Mesendoderm (in vitro differentiated cells): ENCODE data around the gene RNF31.

Experiments used
- DNase-seq: peaks from one replicate; pipeline ENCODE4 v3.0.0; 2013
- H2AK5ac ChIP-seq: 2 replicates; pipeline ENCODE4 v1.6.1; 2013; ENCODE audit warnings: low read length, inconsistent platforms
- H2BK120ac ChIP-seq: 2 replicates; pipeline ENCODE4 v1.6.1; 2013; ENCODE audit warnings: low read depth, mild to moderate bottlenecking, low read length, moderate library complexity, mixed read lengths
- H2BK15ac ChIP-seq: replicated peaks from 2 replicates; pipeline ENCODE4 v1.6.1; 2013; ENCODE audit warnings: low read depth, mild to moderate bottlenecking, moderate library complexity
- H2BK5ac ChIP-seq: 2 replicates; pipeline ENCODE4 v1.6.1; 2013; ENCODE audit warnings: low read length, inconsistent platforms
- H3K18ac ChIP-seq: 2 replicates; pipeline ENCODE4 v1.6.1; 2013; ENCODE audit warnings: mild to moderate bottlenecking, low read length, mixed read lengths
- H3K23ac ChIP-seq: one replicate; pipeline ENCODE4 v1.6.1; 2013; ENCODE audit warnings: low read length
- H3K27ac ChIP-seq: 2 replicates; pipeline ENCODE4 v1.5.1; 2013; ENCODE audit warnings: low read depth, mild to moderate bottlenecking, inconsistent platforms, low read length, moderate library complexity
- H3K27me3 ChIP-seq: 2 replicates; pipeline ENCODE4 v1.6.1; 2013; ENCODE audit warnings: low read length, control low read depth, mild to moderate bottlenecking, inconsistent platforms; ENCODE audit not compliant: insufficient read depth, poor library complexity
- H3K36me3 ChIP-seq: 2 replicates; pipeline ENCODE4 v1.6.1; 2013; ENCODE audit warnings: low read length, inconsistent platforms; ENCODE audit not compliant: control insufficient read depth, insufficient read depth
- H3K4ac ChIP-seq: one replicate; pipeline ENCODE4 v1.6.1; 2013; ENCODE audit warnings: low read depth, mild to moderate bottlenecking, low read length, moderate library complexity
- H3K4me1 ChIP-seq: 2 replicates; pipeline ENCODE4 v1.6.1; 2013; ENCODE audit warnings: low read depth, low read length, inconsistent platforms; ENCODE audit not compliant: control insufficient read depth
- H3K4me2 ChIP-seq: 2 replicates; pipeline ENCODE4 v1.6.1; 2013; ENCODE audit warnings: low read length
- H3K4me3 ChIP-seq: 2 replicates; pipeline ENCODE4 v1.5.1; 2013; ENCODE audit warnings: mild to moderate bottlenecking, low read length
- H3K56ac ChIP-seq: one replicate; pipeline ENCODE4 v1.6.1; 2013; ENCODE audit warnings: low read length
- H3K79me1 ChIP-seq: 2 replicates; pipeline ENCODE4 v1.6.1; 2013; ENCODE audit warnings: low read length, inconsistent platforms
- H3K79me2 ChIP-seq: 2 replicates; pipeline ENCODE4 v1.6.1; 2013; ENCODE audit warnings: mild to moderate bottlenecking, low read length; ENCODE audit not compliant: control insufficient read depth, insufficient read depth
- H3K9ac ChIP-seq: 2 replicates; pipeline ENCODE4 v1.6.1; 2013; ENCODE audit warnings: low read length, inconsistent platforms
- H4K5ac ChIP-seq: one replicate; pipeline ENCODE4 v1.6.1; 2013; ENCODE audit warnings: low read length
- H4K8ac ChIP-seq: one replicate; pipeline ENCODE4 v1.6.1; 2013; ENCODE audit warnings: low read depth, mild to moderate bottlenecking, control low read depth, low read length, moderate library complexity
- WGBS: extraction: QIAGEN DNeasy Blood & Tissue Kit; methylation state at CpG from one replicate; pipeline ENCODE4 v1.1.7; 2013; ENCODE audit warnings: low lambda C conversion rate, missing lambda C conversion rate; ENCODE audit not compliant: insufficient coverage; ENCODE audit errors: extremely low coverage; 5-methylcytosine and 5-hydroxymethylcytosine counted together

Gene RNF31

DNA sequence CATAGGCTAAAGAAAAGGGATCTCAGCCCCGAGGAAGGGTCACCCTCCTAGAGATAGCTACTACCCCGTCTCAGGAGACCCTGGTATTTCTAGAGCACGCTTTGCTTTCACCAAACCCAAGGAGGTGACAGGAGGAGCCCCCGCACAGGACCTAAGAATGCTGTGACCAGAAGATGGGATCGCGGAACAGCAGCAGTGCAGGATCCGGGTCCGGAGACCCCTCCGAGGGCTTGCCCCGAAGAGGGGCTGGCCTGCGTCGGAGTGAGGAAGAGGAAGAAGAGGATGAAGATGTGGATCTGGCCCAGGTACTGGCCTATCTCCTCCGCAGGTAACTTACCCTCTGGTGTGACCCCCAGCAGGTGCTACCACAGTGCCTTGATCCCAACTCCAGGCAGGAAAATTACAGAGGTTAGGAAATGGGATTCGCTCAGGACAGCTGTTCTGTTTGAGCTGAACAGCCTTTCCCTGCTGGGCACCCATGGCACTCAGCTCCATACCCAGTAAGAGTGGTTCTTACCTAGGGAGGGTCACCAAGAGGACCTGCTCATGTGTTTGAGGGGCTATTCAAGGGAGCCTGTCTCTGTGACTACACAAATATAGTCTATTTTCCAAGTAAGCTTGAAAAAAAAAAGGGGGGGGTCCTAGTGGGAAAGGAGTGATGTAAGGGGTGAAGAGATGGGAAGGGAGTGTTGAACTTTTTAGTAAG, 31.7 kb upstream of the RNF31 start:
- no peak for DNase-seq
- Histone ChIP-seq H2AK5ac (no peak overlapping the region), H3K4ac (no peak overlapping the region), H3K4me3 (peak overlapping the region; percentile 82), H3K56ac (peak overlapping the region; percentile 89), H2BK120ac (no peak overlapping the region), H3K4me2 (peak overlapping the region; percentile 89), H2BK15ac (no peak overlapping the region), H3K18ac (peak overlapping the region; percentile 29), H3K4me1 (peaks cover 3% of the 10 kb centered on the region), H3K27me3 (no peaks in the 10 kb centered on the region), H3K79me1 (peaks cover 11% of the 10 kb centered on the region), H3K9ac (peak overlapping the region; percentile 87), H4K8ac (no peak overlapping the region), H2BK5ac (no peak overlapping the region), H3K79me2 (peaks cover 2% of the 10 kb centered on the region), H3K36me3 (no peaks in the 10 kb centered on the region), H3K23ac (peak overlapping the region; percentile 35), H3K27ac (no peak overlapping the region), H4K5ac (no peak overlapping the region)
- WGBS, result no CpG with 5 or more reads among the region's 14 CpGs

GRCh38 chr14:24116128-24116814, 31.0 kb upstream of the RNF31 start:
- H4K5ac ChIP-seq, result no peak overlapping the region
- no peak overlapping the region for H2BK120ac ChIP-seq
- no peak overlapping the region for H3K4ac ChIP-seq
- H3K4me2 ChIP-seq, result no peak overlapping the region
- DNase-seq, result no peak
- no CpG with 5 or more reads among the region's 6 CpGs for WGBS
- H3K9ac ChIP-seq, result peak overlapping the region; percentile 87
- no peak overlapping the region for H4K8ac ChIP-seq
- no peak overlapping the region for H2BK15ac ChIP-seq
- no peak overlapping the region for H2AK5ac ChIP-seq
- H3K27ac ChIP-seq, result no peak overlapping the region
- no peak overlapping the region for H2BK5ac ChIP-seq
- H3K79me2 ChIP-seq, result peaks cover 2% of the 10 kb centered on the region
- H3K56ac ChIP-seq, result peak overlapping the region; percentile 89
- no peaks in the 10 kb centered on the region for H3K27me3 ChIP-seq
- H3K4me1 ChIP-seq, result peaks cover 3% of the 10 kb centered on the region
- H3K79me1 ChIP-seq, result peaks cover 11% of the 10 kb centered on the region
- no peak overlapping the region for H3K23ac ChIP-seq
- no peak overlapping the region for H3K18ac ChIP-seq
- H3K4me3 ChIP-seq, result no peak overlapping the region
- no peaks in the 10 kb centered on the region for H3K36me3 ChIP-seq

GRCh38 chr14:24117179-24117578, 30.1 kb upstream of the RNF31 start:
- H3K4me2 ChIP-seq, result no peak overlapping the region
- H3K4ac ChIP-seq, result no peak overlapping the region
- no peak for DNase-seq

DNA sequence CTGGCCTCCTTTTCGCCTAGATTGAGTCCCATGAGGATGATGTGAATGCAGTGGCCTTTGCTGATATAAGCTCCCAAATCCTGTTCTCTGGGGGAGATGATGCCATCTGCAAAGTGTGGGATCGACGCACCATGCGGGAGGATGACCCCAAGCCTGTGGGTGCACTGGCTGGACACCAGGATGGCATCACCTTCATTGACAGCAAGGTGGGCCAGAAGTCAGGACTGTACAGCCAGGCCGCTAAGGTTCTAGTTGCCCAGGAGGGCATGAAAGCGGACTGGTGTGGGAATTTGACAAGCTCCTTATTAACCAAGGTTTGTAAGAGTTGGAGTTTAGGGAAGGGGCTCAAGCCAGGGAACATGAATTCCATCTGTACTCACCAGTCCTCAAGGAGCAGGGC, 27.6 kb upstream of the RNF31 start:
- no peak for DNase-seq

More at GRCh38 chr14:24117179-24117578, 30.1 kb upstream of the RNF31 start:
- no peaks in the 10 kb centered on the region for H3K36me3 ChIP-seq
- H3K27ac ChIP-seq, result no peak overlapping the region
- H2AK5ac ChIP-seq, result no peak overlapping the region
- no peak overlapping the region for H4K8ac ChIP-seq
- H3K9ac ChIP-seq, result no peak overlapping the region
- H3K79me1 ChIP-seq, result peaks cover 11% of the 10 kb centered on the region
- no peaks in the 10 kb centered on the region for H3K27me3 ChIP-seq
- H3K79me2 ChIP-seq, result peaks cover 2% of the 10 kb centered on the region
- H4K5ac ChIP-seq, result no peak overlapping the region
- no peak overlapping the region for H2BK15ac ChIP-seq
- no CpG with 5 or more reads among the region's 6 CpGs for WGBS
- no peak overlapping the region for H2BK5ac ChIP-seq
- no peak overlapping the region for H2BK120ac ChIP-seq
- peaks cover 3% of the 10 kb centered on the region for H3K4me1 ChIP-seq
- no peak overlapping the region for H3K56ac ChIP-seq
- no peak overlapping the region for H3K23ac ChIP-seq
- no peak overlapping the region for H3K4me3 ChIP-seq
- H3K18ac ChIP-seq, result no peak overlapping the region

GRCh38 chr14:24121210-24121609, 26.1 kb upstream of the RNF31 start:
- H4K5ac ChIP-seq, result no peak overlapping the region
- H3K9ac ChIP-seq, result no peak overlapping the region
- H4K8ac ChIP-seq, result no peak overlapping the region
- H3K4ac ChIP-seq, result no peak overlapping the region
- no peak overlapping the region for H2BK120ac ChIP-seq
- H3K56ac ChIP-seq, result no peak overlapping the region
- no peak for DNase-seq
- H3K23ac ChIP-seq, result no peak overlapping the region
- H3K36me3 ChIP-seq, result peaks cover 1% of the 10 kb centered on the region
- H3K79me1 ChIP-seq, result peaks cover 5% of the 10 kb centered on the region
- H2AK5ac ChIP-seq, result no peak overlapping the region
- no CpG with 5 or more reads among the region's 8 CpGs for WGBS
- H3K4me2 ChIP-seq, result no peak overlapping the region
- H3K79me2 ChIP-seq, result no peaks in the 10 kb centered on the region
- H3K18ac ChIP-seq, result no peak overlapping the region
- H2BK15ac ChIP-seq, result no peak overlapping the region
- no peaks in the 10 kb centered on the region for H3K27me3 ChIP-seq
- H3K27ac ChIP-seq, result no peak overlapping the region
- no peak overlapping the region for H2BK5ac ChIP-seq
- H3K4me1 ChIP-seq, result no peaks in the 10 kb centered on the region
- no peak overlapping the region for H3K4me3 ChIP-seq

More for the DNA sequence above, 27.6 kb upstream of the RNF31 start:
- H3K27me3 ChIP-seq, result no peaks in the 10 kb centered on the region
- no peak overlapping the region for H3K56ac ChIP-seq
- H3K27ac ChIP-seq, result no peak overlapping the region
- H4K8ac ChIP-seq, result no peak overlapping the region
- peaks cover 2% of the 10 kb centered on the region for H3K79me2 ChIP-seq
- no peak overlapping the region for H2BK15ac ChIP-seq
- no peak overlapping the region for H2AK5ac ChIP-seq
- no peak overlapping the region for H3K4me2 ChIP-seq
- H3K18ac ChIP-seq, result no peak overlapping the region
- H2BK120ac ChIP-seq, result no peak overlapping the region
- no peak overlapping the region for H4K5ac ChIP-seq
- no peak overlapping the region for H2BK5ac ChIP-seq
- no peak overlapping the region for H3K23ac ChIP-seq
- H3K4ac ChIP-seq, result no peak overlapping the region
- H3K79me1 ChIP-seq, result peaks cover 11% of the 10 kb centered on the region
- H3K36me3 ChIP-seq, result peaks cover 1% of the 10 kb centered on the region
- H3K4me1 ChIP-seq, result peaks cover 3% of the 10 kb centered on the region
- no peak overlapping the region for H3K4me3 ChIP-seq
- no CpG with 5 or more reads among the region's 6 CpGs for WGBS
- H3K9ac ChIP-seq, result no peak overlapping the region
